HepG2 (cell line): ENCODE measurements around the gene DNMT1. TPM values are rescaled to one million over a fixed set of nuclear protein-coding genes. Genes with fewer than 3 reads are reported as not detected.

Experiments used
- ATF2 ChIP-seq: sonication (generic); formaldehyde crosslinking; IDR thresholded peaks from 2 replicates; pipeline ENCODE4 v1.4.0; 2020; ENCODE audit warnings: missing genetic modification reagents
- ATF5 ChIP-seq: sonication (generic); formaldehyde crosslinking; IDR thresholded peaks from 2 replicates; pipeline ENCODE4 v1.4.0; 2020; ENCODE audit warnings: mild to moderate bottlenecking, low read depth, missing genetic modification reagents
- GFI1 ChIP-seq: sonication (generic); formaldehyde crosslinking; IDR thresholded peaks from 2 replicates; pipeline ENCODE4 v1.5.0; 2020; ENCODE audit warnings: missing genetic modification reagents, mild to moderate bottlenecking, borderline replicate concordance
- HNRNPL ChIP-seq: fragments of 200-400 bp; formaldehyde crosslinking; IDR thresholded peaks from 2 replicates; pipeline ENCODE4 v1.6.1; 2017; ENCODE audit warnings: mild to moderate bottlenecking, low read depth, low read length
- IKZF4 ChIP-seq: sonication (generic); formaldehyde crosslinking; IDR thresholded peaks from 2 replicates; pipeline ENCODE4 v1.5.1; 2020; ENCODE audit warnings: borderline replicate concordance, mild to moderate bottlenecking, low read depth, missing genetic modification reagents; ENCODE audit errors: not compliant biosample characterization
- KLF11 ChIP-seq: IDR thresholded peaks from 2 replicates; pipeline ENCODE4 v1.6.1; 2016; ENCODE audit warnings: missing compliant biosample characterization
- MATR3 ChIP-seq: sonication (generic); formaldehyde crosslinking; IDR thresholded peaks from 2 replicates; pipeline ENCODE4 v1.4.0; 2020; ENCODE audit warnings: missing genetic modification reagents
- MAX ChIP-seq: IDR thresholded peaks from 2 replicates; pipeline ENCODE4 v1.6.1; 2012; ENCODE audit warnings: inconsistent platforms
- MXD4 ChIP-seq: IDR thresholded peaks from 2 replicates; pipeline ENCODE4 v1.6.1; 2016; ENCODE audit warnings: mild to moderate bottlenecking, missing biosample characterization, missing genetic modification reagents
- MXI1 ChIP-seq: IDR thresholded peaks from 3 replicates; pipeline ENCODE4 v1.6.1; 2012; ENCODE audit warnings: low read depth, low read length, inconsistent platforms, borderline replicate concordance
- NFYB ChIP-seq: sonication (generic); formaldehyde crosslinking; IDR thresholded peaks from 2 replicates; pipeline ENCODE4 v1.4.0; 2020; ENCODE audit warnings: missing genetic modification reagents
- REXO4 ChIP-seq: sonication (generic); formaldehyde crosslinking; IDR thresholded peaks from 2 replicates; pipeline ENCODE4 v1.8.0; 2022; ENCODE audit warnings: missing genetic modification reagents, mild to moderate bottlenecking, borderline replicate concordance
- SIX4 ChIP-seq: sonication (generic); formaldehyde crosslinking; IDR thresholded peaks from 2 replicates; pipeline ENCODE4 v1.4.0; 2020; ENCODE audit warnings: missing genetic modification reagents
- SMAD1 ChIP-seq: sonication (generic); formaldehyde crosslinking; IDR thresholded peaks from 2 replicates; pipeline ENCODE4 v1.4.0; 2020; ENCODE audit warnings: missing genetic modification reagents, low read depth, mild to moderate bottlenecking, borderline replicate concordance
- THYN1 ChIP-seq: sonication (generic); formaldehyde crosslinking; IDR thresholded peaks from 2 replicates; pipeline ENCODE4 v1.8.1; 2023; ENCODE audit warnings: low read depth, mild to moderate bottlenecking, moderate library complexity, missing genetic modification reagents, borderline replicate concordance
- ZBTB42 ChIP-seq: sonication (generic); formaldehyde crosslinking; IDR thresholded peaks from 2 replicates; pipeline ENCODE4 v1.5.0; 2020; ENCODE audit warnings: mild to moderate bottlenecking, missing genetic modification reagents
- ZBTB44 ChIP-seq: sonication (generic); formaldehyde crosslinking; IDR thresholded peaks from 2 replicates; pipeline ENCODE4 v1.4.0; 2020; ENCODE audit warnings: missing genetic modification reagents
- ZBTB7B ChIP-seq: sonication (generic); formaldehyde crosslinking; IDR thresholded peaks from 2 replicates; pipeline ENCODE4 v1.4.0; 2020; ENCODE audit warnings: missing genetic modification reagents
- ZNF136 ChIP-seq: sonication (generic); formaldehyde crosslinking; IDR thresholded peaks from 2 replicates; pipeline ENCODE4 v1.8.1; 2022; ENCODE audit warnings: low read depth, mild to moderate bottlenecking, moderate library complexity, missing genetic modification reagents
- ZNF224 ChIP-seq: sonication (generic); formaldehyde crosslinking; IDR thresholded peaks from 2 replicates; pipeline ENCODE4 v1.5.0; 2020; ENCODE audit warnings: mild to moderate bottlenecking, missing genetic modification reagents
- ZNF225 ChIP-seq: sonication (generic); formaldehyde crosslinking; IDR thresholded peaks from 2 replicates; pipeline ENCODE4 v1.4.0; 2020; ENCODE audit warnings: mild to moderate bottlenecking, missing genetic modification reagents
- ZNF766 ChIP-seq: sonication (generic); formaldehyde crosslinking; IDR thresholded peaks from 2 replicates; pipeline ENCODE4 v1.5.0; 2020; ENCODE audit warnings: missing genetic modification reagents, borderline replicate concordance
- ZNF777 ChIP-seq: sonication (generic); formaldehyde crosslinking; IDR thresholded peaks from 2 replicates; pipeline ENCODE4 v1.4.0; 2020; ENCODE audit warnings: missing genetic modification reagents
- polyA plus RNA-seq, 8 experiments: library from polyadenylated mRNA; depleted of rRNA in 3 of 8; stranded (reverse) in 7 of 8; unstranded in 1 of 8; fragments of >200 nt; fragmentation: Illumina TruSeq in 4 of 8; extraction: Trizol in 4 of 8; gene quantifications; 2 replicates each; pipeline versions ENCODE4 v1.2.1 to v1.2.3, GENCODE V29; 2011 to 2016; ENCODE audit warnings: low read depth in 4 of 8, missing spikeins in 1 of 8, mixed read lengths in 1 of 8; ENCODE audit not compliant: insufficient read depth in 1 of 8
- total RNA-seq, 5 experiments: library from RNA; depleted of rRNA; stranded (reverse); fragments of >200 nt; fragmentation: Illumina TruSeq; extraction: Trizol; gene quantifications; 2 replicates each; pipeline ENCODE4 v1.2.3, GENCODE V29; 2016; ENCODE audit warnings: low read depth in 1 of 5
- TF ChIP-seq, protein P1 (sequence below): conservative IDR thresholded peaks from 2 replicates; pipeline ENCODE4 v1.6.1; 2018; ENCODE audit warnings: missing genetic modification reagents
- TF ChIP-seq, protein P2 (sequence below): sonication (generic); formaldehyde crosslinking; IDR thresholded peaks from 2 replicates; pipeline ENCODE4 v1.4.0; 2020; ENCODE audit warnings: low read depth, mild to moderate bottlenecking, missing genetic modification reagents

DNMT1 gene
- total and polyA plus RNA-seq, 2 of the 13 experiments (the other 11 are each of a cell fraction or from before 2014, with no cell fraction given): 31.2 to 91.1 TPM

DNA sequence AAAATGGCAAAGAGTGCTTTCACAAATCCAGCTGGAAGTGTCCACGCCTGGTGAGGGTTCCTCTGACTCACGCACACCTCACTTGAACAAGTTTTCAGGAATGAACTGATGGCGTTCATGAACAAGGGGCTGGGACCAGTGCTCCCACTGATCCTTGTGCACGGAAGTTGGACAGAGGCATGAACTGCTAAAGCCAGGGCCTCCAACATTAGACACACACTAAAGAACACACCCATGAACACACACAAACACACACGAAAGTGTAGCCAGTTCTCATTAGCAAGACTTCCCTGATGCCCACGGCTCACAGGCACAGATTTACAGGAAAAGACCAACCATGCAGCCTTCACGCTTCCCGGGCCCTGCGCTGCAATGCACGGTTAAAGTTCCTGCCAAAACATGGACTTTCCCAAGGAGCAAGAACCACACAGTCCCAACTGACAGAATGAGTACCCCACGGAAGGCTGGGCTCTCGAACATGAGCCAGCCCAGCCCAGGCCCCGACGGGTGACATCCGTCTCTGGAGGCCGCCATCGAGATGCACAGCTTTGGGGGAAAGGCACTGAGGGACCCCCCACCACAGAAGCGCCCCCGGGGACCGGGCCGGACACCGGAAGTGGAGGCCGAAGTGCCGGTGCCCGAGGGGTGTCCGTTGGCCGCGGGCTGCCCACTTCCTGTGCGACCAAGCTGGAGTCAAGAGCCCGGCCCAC is 808 bp downstream of the DNMT1 start (continued):
- TF ChIP-seq, protein P1, sequence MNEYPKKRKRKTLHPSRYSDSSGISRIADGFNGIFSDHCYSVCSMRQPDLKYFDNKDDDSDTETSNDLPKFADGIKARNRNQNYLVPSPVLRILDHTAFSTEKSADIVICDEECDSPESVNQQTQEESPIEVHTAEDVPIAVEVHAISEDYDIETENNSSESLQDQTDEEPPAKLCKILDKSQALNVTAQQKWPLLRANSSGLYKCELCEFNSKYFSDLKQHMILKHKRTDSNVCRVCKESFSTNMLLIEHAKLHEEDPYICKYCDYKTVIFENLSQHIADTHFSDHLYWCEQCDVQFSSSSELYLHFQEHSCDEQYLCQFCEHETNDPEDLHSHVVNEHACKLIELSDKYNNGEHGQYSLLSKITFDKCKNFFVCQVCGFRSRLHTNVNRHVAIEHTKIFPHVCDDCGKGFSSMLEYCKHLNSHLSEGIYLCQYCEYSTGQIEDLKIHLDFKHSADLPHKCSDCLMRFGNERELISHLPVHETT (CRISPR knock-in tag): no peak; the same call in 1 of the 2 replicates
- TF ChIP-seq REXO4 (CRISPR knock-in tag) (no peak), GFI1 (no peak), ZNF766 (0 out of 2 replicates have a peak, but pooled peaks have one; percentile 18), ZNF224 (CRISPR knock-in tag) (no peak; the same call in 1 of the 2 replicates), HNRNPL (peak; percentile 88), IKZF4 (no peak), THYN1 (CRISPR knock-in tag) (no peak), ZNF136 (CRISPR knock-in tag) (no peak), ATF2 (no peak), MXD4 (CRISPR knock-in tag) (no peak), ZBTB7B (CRISPR knock-in tag) (peak; percentile 51; the same call in 1 of the 2 replicates), ZNF225 (CRISPR knock-in tag) (no peak), KLF11 (CRISPR knock-in tag) (no peak), SIX4 (CRISPR knock-in tag) (no peak), ZBTB44 (0 out of 2 replicates have a peak, but pooled peaks have one; percentile 4), MXI1 (no peak), ZBTB42 (CRISPR knock-in tag) (no peak), ZNF777 (peak; percentile 76), SMAD1 (CRISPR knock-in tag) (no peak), ATF5 (CRISPR knock-in tag) (no peak), NFYB (no peak), MATR3 (CRISPR knock-in tag) (no peak), MAX (no peak)
- TF ChIP-seq, protein P2, sequence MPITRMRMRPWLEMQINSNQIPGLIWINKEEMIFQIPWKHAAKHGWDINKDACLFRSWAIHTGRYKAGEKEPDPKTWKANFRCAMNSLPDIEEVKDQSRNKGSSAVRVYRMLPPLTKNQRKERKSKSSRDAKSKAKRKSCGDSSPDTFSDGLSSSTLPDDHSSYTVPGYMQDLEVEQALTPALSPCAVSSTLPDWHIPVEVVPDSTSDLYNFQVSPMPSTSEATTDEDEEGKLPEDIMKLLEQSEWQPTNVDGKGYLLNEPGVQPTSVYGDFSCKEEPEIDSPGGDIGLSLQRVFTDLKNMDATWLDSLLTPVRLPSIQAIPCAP (CRISPR knock-in tag): no peak
